ENCODE data around the gene RASGRF2.
"Not testable (repeated sequence)": the region's sequence is repeated elsewhere in the genome, so short reads cannot be mapped to it uniquely, and the experiment has no call there.

Gene RASGRF2

DNA sequence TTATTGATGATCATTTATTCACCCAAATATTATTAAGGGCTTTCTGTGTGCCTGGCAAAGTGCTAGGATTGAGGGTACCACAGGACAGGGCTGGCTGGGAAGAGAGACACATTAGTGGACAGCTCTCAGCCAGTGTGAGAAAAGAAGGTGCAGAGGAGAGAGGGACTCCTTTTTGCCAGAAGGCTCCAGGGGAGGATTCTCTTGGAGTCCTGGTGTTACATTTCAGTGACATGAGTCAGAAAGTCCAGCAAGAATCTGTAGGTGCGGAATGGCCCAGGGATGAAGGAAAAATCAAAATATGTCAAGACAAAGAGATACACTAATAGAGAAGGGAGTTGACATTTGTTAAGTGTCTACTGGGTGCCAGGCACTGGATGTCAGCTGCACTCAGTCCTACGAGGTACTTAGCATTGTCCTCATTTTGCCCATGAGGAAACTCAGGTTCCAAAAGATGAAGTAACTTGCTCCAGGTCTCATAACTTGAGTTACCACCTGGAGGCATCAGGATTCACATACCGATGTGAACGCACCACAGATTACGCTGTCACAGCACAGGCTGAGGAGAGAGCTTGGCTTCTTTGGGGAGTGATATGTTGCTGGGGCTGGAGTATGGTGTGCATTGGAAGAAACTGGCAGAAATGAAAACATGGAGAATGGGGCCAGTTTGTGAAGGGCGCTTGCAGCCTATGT is 60.5 kb downstream of the RASGRF2 start:
- no peak for DNase-seq (ENCODE audit: low spot score)

DNA sequence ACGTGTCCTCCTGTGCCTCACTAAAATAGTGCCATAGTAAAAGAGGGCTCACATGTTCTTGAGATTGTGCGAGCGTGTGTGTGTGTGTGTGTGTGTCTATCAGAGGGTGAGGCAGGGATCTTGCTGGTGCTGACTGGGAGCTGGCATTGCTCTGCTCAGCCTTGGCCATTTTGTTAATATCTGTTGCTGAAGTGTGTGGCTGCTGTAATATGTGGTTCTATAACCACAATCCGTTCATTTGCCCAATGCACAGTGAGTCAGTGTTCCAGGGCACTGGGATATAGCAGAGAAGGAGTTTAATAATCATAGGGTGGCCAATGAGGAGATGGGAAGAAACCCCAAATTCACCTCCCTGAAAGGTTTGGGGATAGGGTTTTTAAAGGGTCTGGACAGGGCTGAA is 61.3 kb downstream of the RASGRF2 start:
- DNase-seq (ENCODE audit: low spot score) = no peak

DNA sequence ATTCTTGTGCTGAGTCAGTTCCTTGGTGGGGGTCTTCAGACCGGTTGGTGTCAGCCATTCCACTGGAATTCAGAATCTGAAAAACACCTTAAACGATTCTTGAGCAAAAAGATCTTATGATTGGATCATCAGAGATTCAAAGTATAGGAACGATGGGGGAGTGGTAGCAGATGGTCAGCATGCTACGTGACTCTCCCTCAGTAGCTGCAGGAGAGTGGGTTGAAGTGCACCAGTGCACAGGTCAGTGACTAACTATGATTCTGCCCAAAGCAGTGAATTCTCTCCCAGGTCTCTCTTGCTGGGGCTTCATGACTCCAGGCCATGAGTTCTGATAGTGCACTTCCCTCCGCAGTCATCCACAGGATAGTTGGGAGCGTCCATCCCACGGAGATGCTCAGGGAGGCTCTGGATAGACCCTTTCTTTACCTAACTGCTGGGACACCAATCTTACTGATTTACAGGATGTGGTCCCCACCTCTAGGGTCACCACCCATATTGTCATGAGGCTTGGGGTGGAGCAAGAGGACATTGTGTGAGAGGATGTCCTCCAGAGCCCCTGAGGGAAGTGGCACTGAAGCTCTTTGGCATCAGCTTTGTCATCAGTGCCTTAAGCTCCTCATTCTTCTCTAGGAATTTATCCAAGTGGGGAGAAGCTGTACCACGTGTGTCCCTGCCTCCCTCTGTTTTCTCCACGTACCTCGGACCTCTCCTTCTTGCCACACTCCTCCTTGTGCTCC is 62.0 kb downstream of the RASGRF2 start:
- DNase-seq (ENCODE audit: low spot score) = no peak

DNA sequence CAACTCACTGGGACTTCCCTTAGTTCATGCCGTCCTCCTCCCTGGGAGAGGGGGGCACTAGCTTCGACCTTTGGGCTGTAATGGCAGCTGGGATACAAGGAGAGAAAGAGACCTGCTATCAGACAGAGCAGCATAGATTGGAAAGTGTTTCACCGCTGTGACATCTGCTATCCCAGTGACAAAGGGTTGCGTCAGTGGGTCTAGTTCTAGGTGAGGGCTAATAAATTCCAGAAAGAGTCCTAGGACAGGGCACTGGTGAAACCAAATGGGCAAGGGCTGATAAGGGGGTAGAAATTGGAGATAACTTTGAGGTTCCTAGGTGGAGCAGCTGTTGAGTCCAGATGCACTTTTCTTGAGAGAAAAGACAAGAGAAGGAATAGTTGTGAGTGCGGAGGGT is 62.5 kb downstream of the RASGRF2 start:
- no peak for DNase-seq (ENCODE audit: low spot score)

DNA sequence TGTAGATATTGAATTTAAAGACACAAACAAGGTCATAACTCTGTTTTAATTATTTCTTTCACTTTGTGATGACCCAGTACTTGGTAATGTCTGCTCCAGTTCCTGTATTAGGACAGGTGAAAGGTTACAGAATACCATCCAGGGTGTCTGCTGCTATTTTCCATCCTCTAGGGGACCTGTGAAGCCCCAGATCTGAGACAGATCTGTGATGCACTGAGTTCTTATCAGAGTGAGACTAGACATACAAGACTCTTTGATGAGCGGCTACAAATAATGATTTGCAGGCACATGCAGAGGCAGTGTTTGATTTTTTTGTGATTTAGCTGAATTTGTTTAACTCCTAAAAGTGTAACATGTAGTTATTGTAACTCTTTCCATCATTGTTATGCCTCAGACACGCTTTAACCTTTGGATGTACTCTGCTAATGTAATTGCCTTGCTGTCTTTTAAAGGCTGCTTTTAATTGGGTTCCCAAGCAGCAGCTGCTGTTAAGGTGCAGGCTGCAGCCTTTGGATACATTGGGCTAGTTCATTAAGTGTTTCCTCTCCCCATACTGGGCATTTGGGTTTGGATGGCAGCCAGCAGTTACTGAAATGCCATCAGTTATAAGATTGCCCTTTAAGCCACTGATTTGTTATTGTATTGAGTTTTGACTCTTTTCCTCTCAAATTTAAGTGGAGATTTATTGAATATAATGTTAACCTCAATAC is 63.3 kb downstream of the RASGRF2 start:
- DNase-seq (ENCODE audit: low spot score) = no peak

DNA sequence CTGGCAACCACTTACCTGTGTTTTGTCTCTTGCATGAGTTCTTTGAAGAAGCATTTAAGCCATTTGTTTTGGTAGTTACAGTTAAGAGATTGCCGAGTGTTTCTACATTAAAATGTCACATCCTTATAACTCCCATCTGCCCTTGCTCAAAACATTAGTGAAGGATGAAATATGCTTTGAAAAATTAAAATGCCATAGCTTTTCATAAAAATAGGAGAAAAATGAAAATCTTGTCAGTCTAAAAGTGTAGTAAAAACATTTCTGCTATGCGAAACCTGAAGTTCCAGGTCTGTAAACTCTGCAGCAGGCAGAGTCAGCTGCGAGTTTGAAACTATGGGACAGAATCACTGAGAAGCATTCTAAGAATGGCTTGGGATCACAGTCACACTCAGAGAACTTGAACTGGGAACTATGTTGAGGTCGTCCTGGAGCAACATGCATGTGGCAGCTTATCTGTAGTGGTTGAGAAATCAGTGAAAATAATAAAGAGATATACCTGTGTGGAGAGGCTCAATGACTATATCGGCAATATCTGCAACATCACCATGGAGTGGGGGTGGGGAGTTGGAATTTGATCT is 67.4 kb downstream of the RASGRF2 start:
- no peak for DNase-seq (ENCODE audit: low spot score)

DNA sequence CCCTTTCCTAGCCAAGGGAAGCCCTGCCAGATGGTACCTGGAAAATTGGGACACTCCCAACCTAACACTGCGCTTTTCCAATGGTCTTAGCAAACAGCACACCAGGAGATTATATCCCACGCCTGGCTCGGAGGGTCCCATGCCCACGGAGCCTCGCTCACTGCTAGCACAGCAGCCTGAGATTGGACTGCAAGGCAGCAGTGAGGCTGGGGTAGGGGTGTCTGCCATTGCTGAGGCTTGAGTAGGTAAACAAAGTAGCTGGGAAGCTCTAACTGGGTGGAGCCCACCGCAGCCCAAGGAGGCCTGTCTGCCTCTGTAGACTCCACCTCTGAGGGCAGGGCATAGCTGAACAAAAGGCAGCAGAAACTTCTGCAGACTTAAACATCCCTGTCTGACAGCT is 68.7 kb downstream of the RASGRF2 start:
- DNase-seq (ENCODE audit: low spot score) = not testable (repeated sequence)

DNA sequence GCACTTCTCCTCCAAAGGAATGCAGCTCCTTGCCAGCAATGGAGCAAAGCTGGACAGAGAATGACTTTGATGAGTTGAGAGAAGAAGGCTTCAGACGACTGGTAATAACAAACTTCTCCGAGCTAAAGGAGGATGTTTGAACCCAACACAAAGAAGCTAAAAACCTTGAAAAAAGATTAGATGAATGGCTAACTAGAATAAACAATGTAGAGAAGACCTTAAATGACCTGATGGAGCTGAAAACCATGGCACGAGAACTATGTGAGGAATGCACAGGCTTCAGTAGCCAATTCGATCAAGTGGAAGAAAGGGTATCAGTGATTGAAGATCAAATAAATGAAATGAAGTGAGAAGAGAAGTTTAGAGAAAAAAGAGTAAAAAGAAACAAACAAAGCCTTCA is 69.6 kb downstream of the RASGRF2 start:
- not testable (repeated sequence) for DNase-seq (ENCODE audit: low spot score)

DNA sequence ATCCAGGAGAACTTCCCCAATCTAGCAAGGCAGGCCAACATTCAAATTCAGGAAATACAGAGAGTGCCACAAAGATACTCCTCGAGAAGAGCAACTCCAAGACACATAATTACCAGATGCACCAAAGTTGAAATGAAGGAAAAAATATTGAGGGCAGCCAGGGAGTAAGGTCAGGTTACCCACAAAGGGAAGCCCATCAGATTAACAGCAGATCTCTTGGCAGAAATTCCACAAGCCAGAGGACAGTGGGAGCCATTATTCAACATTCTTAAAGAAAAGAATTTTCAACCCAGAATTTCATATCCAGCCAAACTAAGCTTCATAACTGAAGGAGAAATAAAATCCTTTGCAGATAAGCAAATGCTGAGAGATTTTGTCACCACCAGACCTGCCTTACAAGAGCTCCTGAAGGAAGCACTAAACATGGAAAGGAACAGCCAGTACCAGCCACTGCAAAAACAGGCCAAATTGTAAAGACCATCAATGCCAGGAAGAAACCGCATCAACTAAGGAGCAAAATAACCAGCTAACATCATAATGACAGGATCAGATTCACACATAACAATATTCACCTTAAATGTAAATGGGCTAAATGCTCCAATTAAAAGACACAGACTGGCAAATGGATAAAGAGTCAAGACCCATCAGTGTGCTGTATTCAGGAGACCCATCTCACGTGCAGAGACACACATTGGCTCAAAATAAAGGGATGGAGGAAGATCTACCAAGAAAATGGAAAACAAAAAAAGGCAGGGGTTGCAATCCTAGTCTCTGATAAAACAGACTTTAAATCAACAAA is 70.3 kb downstream of the RASGRF2 start:
- DNase-seq (ENCODE audit: low spot score) = not testable (repeated sequence)

DNA sequence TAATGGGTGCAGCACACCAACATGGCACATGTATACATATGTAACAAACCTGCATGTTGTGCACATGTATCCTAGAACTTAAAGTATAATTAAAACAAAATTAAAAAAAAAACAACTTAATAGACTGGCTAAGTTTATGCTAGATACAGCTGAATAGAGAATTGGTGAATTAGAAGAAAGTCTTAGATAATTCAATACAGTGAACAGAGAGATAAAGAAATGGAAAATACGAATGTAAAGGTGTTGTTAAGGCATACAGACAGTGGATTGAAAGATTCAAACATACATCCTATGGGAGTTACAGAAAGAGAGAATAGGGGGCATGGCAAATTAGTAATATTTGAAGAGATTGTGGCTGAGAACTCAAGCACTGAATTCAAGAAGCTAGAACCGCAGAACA is 75.4 kb downstream of the RASGRF2 start:
- DNase-seq (ENCODE audit: low spot score) = no peak

DNA sequence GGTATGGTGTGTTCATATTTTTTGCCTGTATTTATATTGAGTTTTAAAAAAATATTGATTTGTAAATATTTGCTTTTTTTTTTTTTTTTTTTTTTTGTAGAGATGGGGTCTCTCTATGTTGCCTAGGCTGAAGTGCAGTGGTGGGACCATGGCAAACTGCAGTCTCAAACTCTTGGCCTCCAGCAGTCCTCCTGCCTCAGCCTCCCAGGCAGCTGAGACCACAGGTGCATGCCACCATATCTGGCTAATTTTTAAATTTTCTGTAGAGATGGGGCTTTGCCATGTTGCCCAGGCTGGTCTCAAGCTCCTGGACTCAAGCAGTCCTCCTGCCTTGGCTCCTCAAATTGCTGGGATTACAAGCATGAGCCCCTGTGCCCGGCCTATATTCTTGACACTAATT is 78.3 kb downstream of the RASGRF2 start:
- DNase-seq (ENCODE audit: low spot score) = no peak

DNA sequence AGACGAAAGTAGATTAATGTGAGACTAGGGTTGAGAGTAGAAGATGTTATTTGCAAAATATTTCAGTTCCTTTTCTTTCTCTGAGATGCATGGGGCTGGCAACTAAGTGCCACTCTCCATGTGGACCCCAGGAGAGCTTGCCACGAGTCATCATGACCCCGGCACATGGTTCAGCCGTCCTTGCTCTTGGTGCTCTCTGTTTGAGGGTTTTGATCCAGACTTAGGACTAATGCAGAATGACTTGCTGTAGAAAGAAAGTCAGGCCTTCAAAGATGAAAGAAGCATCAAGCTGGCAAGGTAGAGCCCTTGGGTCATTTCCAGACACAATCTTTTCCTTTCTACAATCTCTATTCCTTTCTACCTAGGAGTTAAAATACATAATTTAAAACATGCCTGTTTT is 84.7 kb downstream of the RASGRF2 start:
- DNase-seq (ENCODE audit: low spot score) = no peak

DNA sequence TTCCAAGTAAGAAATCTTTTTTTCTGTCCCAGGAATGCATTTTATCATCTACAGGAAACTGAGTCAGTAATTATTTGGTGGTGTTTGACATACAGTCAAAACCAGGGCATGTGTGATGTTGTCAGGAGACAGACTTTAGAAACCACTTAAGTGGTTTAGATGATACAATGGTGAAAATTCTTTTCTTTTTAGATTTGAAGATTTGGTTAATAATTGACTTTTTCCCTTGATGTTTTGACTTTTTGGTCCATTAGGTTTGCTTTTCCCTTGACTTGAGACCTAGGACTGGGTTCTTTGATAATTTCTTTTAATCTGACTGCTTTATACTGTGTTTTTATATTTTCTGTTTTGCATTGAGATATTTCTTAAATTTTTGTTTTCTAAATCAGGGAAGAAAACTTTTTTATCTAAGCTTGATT is 85.2 kb downstream of the RASGRF2 start:
- DNase-seq (ENCODE audit: low spot score) = no peak

DNA sequence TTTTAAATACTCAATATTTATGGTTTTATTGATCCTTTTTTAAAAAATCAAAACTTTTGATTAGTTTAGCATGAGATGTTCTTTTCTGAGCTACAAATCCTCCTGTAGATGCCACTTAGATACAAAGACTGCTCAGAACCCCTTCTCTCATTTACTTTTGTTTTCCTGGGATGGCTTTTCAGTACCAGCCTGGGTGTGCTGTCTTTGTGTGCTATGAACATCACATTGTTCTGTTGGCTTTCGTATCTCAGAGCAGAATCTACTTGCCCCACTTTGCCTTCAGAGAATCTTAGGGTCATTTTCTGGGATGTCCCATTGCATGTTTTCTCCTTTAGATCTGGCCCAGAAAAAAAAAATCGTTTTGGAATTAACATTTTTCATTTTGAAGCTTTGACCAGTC is 85.9 kb downstream of the RASGRF2 start:
- no peak for DNase-seq (ENCODE audit: low spot score)

DNA sequence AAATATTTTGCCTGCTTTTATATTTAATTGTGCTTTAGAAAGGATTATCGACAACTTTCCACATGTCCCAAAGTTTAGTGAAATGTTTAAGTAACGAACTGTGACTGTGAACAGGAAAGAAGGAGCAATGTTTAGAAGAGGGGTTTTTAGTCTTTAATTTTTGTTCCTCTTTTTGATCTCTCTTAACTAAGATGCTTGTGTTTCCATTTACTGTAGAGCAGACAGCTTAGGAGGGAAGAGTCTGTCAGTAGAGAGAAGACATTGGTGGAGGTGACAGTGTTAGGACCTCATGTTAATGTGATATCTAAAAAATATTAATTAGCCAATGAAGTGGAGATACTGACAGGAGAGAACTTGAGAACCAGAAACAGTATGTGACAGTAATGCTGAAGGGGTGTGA is 92.2 kb downstream of the RASGRF2 start:
- no peak for DNase-seq (ENCODE audit: low spot score)

DNA sequence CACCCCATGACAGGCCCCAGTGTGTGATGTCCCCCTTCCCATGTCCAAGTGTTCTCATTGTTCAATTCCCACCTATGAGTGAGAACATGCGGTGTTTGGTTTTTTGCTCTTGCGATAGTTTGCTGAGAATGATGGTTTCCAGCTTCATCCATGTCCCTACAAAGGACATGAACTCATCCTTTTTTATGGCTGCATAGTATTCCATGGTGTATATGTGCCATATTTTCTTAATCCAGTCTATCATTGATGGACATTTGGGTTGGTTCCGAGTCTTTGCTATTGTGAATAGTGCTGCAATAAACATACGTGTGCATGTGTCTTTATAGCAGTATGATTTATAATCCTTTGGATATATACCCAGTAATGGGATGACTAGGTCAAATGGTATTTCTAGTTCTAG is 93.1 kb downstream of the RASGRF2 start:
- not testable (repeated sequence) for DNase-seq (ENCODE audit: low spot score)

DNA sequence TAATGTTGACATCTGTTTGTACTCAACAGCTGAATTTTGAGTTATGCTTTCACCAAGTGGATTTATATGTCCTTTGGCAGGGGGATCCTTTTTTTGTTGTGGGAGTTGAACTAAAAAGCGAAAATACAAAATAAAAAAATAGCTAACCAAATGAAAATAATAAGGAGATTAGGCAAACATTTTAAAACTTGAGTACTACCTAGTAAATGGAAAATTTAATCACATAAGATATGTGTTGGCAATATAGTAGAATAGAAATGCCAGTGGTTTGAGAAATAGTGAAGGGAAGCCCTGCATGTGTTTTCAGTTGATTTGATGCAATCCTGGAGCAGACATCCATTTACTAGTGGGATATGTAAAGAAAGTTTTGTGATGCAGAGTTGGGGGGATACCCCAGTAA is 98.0 kb downstream of the RASGRF2 start:
- DNase-seq (ENCODE audit: low spot score) = no peak

DNA sequence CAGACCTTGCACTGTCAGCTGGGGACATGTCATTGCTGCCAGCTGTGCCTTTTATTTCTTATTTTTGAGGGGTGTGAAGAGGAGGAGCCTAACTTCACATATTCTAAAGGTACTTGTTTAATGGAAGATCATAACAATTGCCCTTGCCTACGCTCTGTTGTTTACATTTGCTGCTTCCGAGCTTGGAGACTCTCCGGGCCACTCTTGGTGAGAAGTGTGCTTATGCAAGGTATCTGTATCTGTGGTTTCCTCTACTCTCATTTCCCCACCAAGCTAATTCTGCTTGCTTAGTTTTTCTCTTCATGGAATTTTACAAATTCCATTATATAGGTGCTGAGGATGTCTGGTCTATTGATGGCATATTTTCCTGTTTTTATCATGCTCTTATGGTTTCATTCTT is 105.3 kb downstream of the RASGRF2 start:
- DNase-seq (ENCODE audit: low spot score) = no peak

DNA sequence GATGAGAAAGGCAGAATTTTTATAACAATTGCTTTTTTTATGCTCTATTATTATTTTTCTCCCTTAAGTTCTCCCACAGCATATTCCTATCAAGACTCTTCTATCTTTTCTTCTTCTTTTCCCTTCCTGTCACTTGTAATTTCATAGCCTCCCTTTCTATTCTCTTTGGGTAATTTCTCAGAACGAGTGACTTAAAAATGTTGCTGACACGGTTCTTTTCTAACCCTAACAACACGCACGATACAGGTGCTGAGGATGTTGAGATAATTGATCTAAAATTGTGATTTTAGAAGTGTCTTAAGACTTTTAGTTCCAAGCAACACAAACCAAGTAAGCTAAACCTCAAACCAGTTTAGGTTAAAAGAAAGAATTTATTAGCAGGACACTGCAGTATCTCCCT is 105.9 kb downstream of the RASGRF2 start:
- DNase-seq (ENCODE audit: low spot score) = no peak

DNA sequence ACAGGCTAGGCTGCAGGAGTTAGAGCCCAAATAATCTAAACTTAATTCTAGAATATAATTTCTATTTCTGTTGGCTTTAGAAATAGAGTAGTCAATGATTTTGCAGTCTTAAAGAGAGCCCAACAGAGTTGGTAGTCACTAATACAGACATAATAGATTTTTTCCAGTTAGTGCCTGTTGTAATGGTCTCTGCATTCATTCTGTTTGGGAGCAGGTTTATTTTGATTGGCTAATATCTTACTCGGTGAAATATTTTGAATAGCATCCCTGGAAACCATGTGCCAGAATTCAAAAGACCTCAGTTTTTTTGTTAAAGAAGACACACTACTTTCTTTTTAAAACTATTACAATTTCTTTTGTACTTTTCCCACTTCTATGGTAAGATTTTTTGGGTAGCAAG is 107.2 kb downstream of the RASGRF2 start:
- DNase-seq (ENCODE audit: low spot score) = no peak

DNA sequence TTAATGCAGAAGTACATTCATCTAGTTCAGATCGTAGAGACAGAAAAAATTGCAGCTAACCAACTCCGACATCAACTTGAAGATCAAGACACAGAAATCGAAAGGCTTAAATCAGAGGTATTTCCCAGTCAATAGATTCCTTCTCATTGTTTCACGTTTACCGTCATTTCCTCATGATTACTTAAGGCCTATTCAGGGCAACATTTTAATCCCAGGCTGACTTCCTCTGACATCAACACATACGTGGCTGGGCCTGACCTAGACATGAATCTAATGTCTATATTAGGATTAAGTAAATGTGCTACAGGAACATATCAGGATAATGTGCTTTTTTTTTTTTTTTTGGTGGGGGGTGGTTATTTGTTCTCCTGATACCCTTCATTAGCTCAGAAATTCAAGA is 107.9 kb downstream of the RASGRF2 start:
- DNase-seq (ENCODE audit: low spot score) = no peak

DNA sequence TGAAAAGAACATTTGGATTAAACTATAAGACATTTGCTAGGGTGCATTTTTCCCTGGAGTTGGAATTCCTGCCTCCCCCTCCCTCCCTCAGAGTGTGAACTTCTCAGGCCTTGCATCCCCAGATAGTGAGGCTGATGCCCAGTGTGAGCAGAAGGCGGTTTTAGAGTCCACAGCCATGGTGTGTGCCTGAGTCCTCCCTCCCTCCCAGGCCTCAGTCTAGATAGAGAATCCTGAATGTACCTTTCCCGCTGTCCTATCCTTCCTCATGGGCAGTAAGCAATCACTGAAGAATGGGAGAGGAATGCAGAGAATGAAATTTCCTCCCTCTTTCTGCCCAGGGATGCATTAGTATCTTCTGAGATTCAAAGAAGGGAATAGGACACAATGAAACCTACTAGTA is 108.5 kb downstream of the RASGRF2 start:
- no peak for DNase-seq (ENCODE audit: low spot score)
